ENCODE data around the gene ZNF814. TPM values are rescaled to one million over a fixed set of nuclear protein-coding genes. Genes with fewer than 3 reads are reported as not detected.

The ZNF814 gene
- 10 to 100 TPM; 20.5 to 22.3 TPM for total RNA-seq

GRCh38 chr19:57888560-57889231, at the start of gene ZNF814:
Gene ZNF814, minus strand, starts transcription at chr19:57889037. Its CDS starts 235 bp downstream, at chr19:57888802.

GRCh38 chr19:57934820-57935665, 46.2 kb upstream of the ZNF814 start, which contains the start of gene ZNF418:
Gene ZNF418, minus strand, starts transcription at chr19:57935402. Its CDS starts 1,580 bp downstream, at chr19:57933822.

DNA sequence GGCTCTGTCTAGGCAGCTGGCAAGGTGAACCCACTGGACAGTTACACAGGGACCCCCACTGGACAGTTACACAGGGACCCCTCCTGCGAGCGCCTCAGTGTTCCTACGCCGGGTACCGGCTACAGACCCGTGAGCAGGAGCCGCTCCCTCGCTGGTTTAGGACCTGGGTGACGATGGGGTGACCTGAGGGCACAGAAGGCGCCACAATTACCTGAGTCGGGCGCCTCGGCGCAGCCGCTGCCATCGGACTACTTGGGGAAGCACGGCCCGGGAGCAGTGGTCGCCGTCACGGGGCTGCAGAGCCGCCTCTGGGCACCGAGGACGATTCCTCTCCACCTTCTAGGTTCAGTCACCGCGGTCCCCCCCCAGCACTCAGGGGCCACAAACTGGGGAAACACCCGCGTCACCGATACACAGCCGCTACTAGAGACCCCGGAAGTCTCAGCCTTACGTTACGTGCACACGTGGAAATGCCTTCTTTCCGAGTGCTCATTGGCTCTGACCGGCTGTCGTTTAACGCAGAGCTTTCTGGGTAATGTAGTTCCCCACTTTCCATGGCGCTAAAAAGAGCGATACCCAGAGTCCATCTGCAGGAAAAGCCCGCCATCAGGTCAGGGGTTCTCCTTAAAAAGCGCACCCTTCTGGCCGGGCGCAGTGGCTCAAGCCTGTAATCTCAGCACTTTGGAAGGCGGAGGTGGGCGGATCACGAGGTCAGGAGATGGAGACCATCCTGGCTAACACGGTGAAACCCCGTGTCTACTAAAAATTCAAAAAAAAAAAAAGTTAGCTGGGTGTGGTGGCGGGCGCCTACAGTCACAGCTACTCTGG, 27.5 kb upstream of the ZNF814 start, which contains the start of gene ZNF417:
ZNF417 (minus strand) TSS at position 425 of the 828 bp plus-strand sequence; CDS start at position 244, 181 bp downstream.

DNA sequence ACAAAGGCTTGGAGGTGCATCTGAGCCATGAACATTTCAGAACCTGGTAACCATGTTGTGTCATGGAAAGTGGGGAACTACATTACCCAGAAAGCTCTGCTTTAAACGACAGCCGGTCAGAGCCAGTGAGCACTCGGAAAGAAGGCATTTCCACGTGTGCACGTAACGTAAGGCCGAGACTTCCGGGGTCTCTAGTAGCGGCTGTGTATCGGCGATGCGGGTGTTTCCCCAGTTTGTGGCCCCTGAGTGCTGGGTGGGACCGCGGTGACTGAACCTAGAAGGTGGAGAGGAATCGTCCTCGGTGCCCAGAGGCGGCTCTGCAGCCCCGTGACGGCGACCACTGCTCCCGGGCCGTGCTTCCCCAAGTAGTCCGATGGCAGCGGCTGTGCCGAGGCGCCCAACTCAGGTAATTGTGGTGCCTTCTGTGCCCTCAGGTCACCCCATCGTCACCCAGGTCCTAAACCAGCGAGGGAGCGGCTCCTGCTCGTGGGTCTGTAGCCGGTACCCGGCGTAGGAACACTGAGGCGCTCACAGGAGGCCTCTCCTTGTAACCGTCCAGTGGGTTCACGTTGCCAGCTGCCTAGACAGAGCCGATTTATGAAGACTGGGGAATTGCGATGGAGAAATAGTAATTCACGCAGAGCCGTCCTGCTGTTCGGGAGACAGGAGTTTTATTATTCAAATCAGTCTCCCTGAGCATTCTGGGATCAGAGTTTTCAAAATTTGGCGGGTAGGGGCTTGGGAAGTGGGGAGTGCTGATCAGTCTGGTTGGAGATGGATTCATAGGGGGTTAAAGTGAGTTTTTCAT, 39.0 kb downstream of the ZNF814 start, which contains the start of gene ZNF587:
ZNF587 (plus strand) TSS at position 194 of the 808 bp plus-strand sequence; CDS start at position 374, 180 bp downstream.

DNA sequence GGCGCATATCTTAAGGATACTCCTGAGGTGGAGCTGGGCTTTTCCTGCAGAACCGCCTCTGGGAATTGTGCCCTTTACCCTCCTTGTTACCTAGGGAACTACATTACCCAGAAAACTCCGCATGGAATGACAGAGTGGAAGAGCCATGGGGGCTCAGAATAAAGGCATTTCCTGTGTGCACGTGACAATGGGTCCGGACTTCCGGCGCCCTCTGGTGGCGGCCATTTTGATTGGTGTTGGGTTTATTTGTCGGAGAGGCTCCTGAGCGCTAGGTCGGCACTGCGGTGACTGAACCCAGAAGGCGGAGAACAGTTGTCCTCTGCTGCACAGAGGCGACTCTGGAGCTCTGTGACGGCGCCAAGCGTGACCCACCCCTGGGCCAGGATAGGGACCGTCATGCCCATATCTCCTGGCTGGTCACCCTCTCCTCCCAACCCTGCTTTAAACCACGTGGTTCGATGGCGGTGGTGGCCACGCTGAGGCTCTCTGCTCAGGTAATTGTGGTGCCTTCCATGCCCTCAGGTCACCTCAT, 58.7 kb downstream of the ZNF814 start, which contains the start of gene ZNF587B:
ZNF587B (plus strand) TSS at position 229 of the 532 bp plus-strand sequence; CDS start at position 459, 230 bp downstream.

DNA sequence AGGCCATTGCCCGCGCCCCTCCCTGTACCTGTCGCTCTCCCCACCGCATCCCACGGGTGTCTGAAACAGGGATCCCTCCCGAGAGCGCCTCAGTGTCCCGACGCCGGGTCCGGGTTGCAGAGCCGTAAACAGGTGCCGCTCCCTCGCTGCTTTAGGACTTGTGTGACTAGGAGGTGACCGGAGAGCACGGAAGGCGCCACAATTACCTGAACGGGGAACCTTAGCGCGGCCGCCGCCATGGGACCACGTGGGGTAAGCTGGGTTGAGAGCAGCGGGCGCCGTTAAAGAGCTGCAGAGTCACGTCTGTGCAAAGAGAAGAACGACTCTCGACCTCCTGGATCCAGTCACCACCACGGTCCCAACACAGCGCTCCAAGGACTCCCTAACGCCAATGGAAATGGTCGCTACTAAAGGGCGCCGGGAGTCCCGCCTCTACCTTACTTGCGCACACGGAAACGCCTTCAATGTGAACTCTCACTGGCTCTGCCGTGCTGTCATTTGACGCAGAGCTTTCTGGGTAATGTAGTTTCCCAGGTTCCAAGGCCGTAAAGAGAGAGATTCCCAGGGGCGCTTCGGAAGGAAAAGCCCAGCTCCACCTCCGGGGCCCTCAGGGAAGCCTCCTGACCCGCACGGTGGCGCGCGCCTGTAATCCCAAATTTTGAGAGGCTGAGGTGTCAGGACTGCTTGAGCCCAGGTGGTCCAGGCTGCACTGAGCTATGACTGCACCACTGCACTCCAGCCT, 74.2 kb downstream of the ZNF814 start, which contains the start of gene ZNF552:
ZNF552 (minus strand) TSS at position 409 of the 742 bp plus-strand sequence; CDS start at position 239, 170 bp downstream.

Other genes starting within 250 kb of the ZNF814 start
- not detected for gene ZSCAN4, start 220.1 kb downstream of the ZNF814 start, total RNA-seq
- gene ZNF551, start 207.1 kb downstream of the ZNF814 start, total RNA-seq: 10 to 100 TPM; 16.1 to 16.8 TPM
- gene ZNF154, start 179.8 kb downstream of the ZNF814 start, total RNA-seq: 1 to 10 TPM; 2.2 to 2.3 TPM
- gene ZNF671, start 161.4 kb downstream of the ZNF814 start, total RNA-seq: 10 to 100 TPM; 13.4 to 15.3 TPM
- gene ZNF776, start 142.2 kb downstream of the ZNF814 start, total RNA-seq: 10 to 100 TPM; 15.0 to 17.0 TPM
- gene ZNF586, start 119.4 kb downstream of the ZNF814 start, total RNA-seq: 10 to 100 TPM; 26.1 to 26.6 TPM
- 10 to 100 TPM in 1 of 2 experiments, 1 to 10 TPM in 1; 9.5 to 11.1 TPM for gene ZNF552, start 74.1 kb downstream of the ZNF814 start, total RNA-seq
- 10 to 100 TPM; 17.4 to 19.7 TPM for gene ZNF587B, start 58.7 kb downstream of the ZNF814 start, total RNA-seq
- gene ZNF587, start 39.2 kb downstream of the ZNF814 start, total RNA-seq: 10 to 100 TPM; 38.0 to 39.0 TPM
- gene ZNF417, start 27.6 kb upstream of the ZNF814 start, total RNA-seq: 10 to 100 TPM; 24.2 to 24.9 TPM
- gene ZNF418, start 46.4 kb upstream of the ZNF814 start, total RNA-seq: 1 to 10 TPM; 7.5 to 7.9 TPM
- 1 to 10 TPM; 8.8 to 9.3 TPM for gene ZNF256, start 58.7 kb upstream of the ZNF814 start, total RNA-seq
- under 1 TPM; 0.38 to 0.43 TPM for gene C19orf18, start 85.5 kb upstream of the ZNF814 start, total RNA-seq
- 10 to 100 TPM; 15.1 to 16.4 TPM for gene ZNF606, start 113.8 kb upstream of the ZNF814 start, total RNA-seq
- gene ZSCAN1, start 145.0 kb upstream of the ZNF814 start, total RNA-seq: not detected
- under 1 TPM; 0.39 to 0.50 TPM for gene ZNF135, start 170.2 kb upstream of the ZNF814 start, total RNA-seq
- gene ZSCAN18, start 209.2 kb upstream of the ZNF814 start, total RNA-seq: 10 to 100 TPM; 16.3 to 16.6 TPM